T-helper 1 cell treated with Interleukin-12 subunit alpha and Interleukin-12 subunit beta and Interleukin-4 antibody, amounts not matched to agents 30 ng/mL and 1 ng/mL, for 36 hours (primary cell): ENCODE measurements around the gene FAM20C. TPM values are rescaled to one million over a fixed set of nuclear protein-coding genes. Genes with fewer than 3 reads are reported as not detected.

Experiments
- intact Hi-C: fragments of 100-400 bp; cut with micrococcal nuclease; formaldehyde crosslinking; loops from one replicate; pipeline ENCODE4 v1.15.1; 2024
- total RNA-seq: library from RNA; stranded (reverse); gene quantifications from 2 replicates; pipeline ENCODE4 v1.2.3, GENCODE V29; 2022

The FAM20C gene
- total RNA-seq: 0.10 TPM in 1 of 2 replicates, not detected in the other

GRCh38 chr7:191981-192649, at the start of gene FAM20C:
FAM20C (plus strand) TSS chr7:192571; CDS start chr7:193200, 629 bp downstream.
- intact Hi-C loops: no loop called here

GRCh38 chr7:143145-143751, 49.1 kb upstream of the FAM20C start:
- intact Hi-C loops: no loop called here

GRCh38 chr7:143811-144453, 48.4 kb upstream of the FAM20C start:
- intact Hi-C loops: no loop called here

- intact Hi-C loops: no loop called here
Observed at GRCh38 chr7:144454-144826, 47.9 kb upstream of the FAM20C start.

GRCh38 chr7:145863-146262, 46.5 kb upstream of the FAM20C start:
- intact Hi-C loops: loop anchor here (5.0 kb wide), 2 partner anchors 456 to 991 kb away; a partner anchor contains a TSS

GRCh38 chr7:148543-148931, 43.8 kb upstream of the FAM20C start:
- intact Hi-C loops: loop anchor here (2.0 to 5.0 kb wide), 5 partner anchors 436 to 989 kb away; partner anchors contain the start of genes DNAAF5 and PRKAR1B

GRCh38 chr7:148932-149790, 43.2 kb upstream of the FAM20C start:
- intact Hi-C loops: loop anchor here (1.0 to 5.0 kb wide), 6 partner anchors 436 to 988 kb away; partner anchors contain the start of genes DNAAF5, GET4 and PRKAR1B

- intact Hi-C loops: loop anchor here (1.0 to 5.0 kb wide), 6 partner anchors 435 to 987 kb away; partner anchors contain the start of genes DNAAF5, GET4 and PRKAR1B
Observed at GRCh38 chr7:149791-150636, 42.4 kb upstream of the FAM20C start.

- intact Hi-C loops: no loop called here
Observed at GRCh38 chr7:150811-151221, 41.6 kb upstream of the FAM20C start.

GRCh38 chr7:151346-152050, 40.9 kb upstream of the FAM20C start:
- intact Hi-C loops: no loop called here

- intact Hi-C loops: no loop called here
Observed at GRCh38 chr7:152702-153391, 39.5 kb upstream of the FAM20C start.

- intact Hi-C loops: no loop called here
Observed at GRCh38 chr7:153604-154003, 38.8 kb upstream of the FAM20C start.

- intact Hi-C loops: no loop called here
Observed at GRCh38 chr7:154096-154799, 38.1 kb upstream of the FAM20C start.

GRCh38 chr7:155469-155900, 36.9 kb upstream of the FAM20C start:
- intact Hi-C loops: no loop called here

GRCh38 chr7:156111-157007, 36.0 kb upstream of the FAM20C start:
- intact Hi-C loops: no loop called here

- intact Hi-C loops: no loop called here
Observed at GRCh38 chr7:157008-157310, 35.4 kb upstream of the FAM20C start.

GRCh38 chr7:157771-158625, 34.4 kb upstream of the FAM20C start:
- intact Hi-C loops: no loop called here
